Glutamatergic neuron (in vitro differentiated cells): ENCODE results near the gene ALB. TPM values are rescaled to one million over a fixed set of nuclear protein-coding genes. Genes with fewer than 3 reads are reported as not detected.

Experiments
- DNase-seq: peaks from one replicate; pipeline ENCODE4 v3.0.0; 2022
- H3K27ac Mint-ChIP-seq: one replicate; pipeline ENCODE4 v1.8.0; 2020; ENCODE audit warnings: mild to moderate bottlenecking, mixed read lengths, inconsistent platforms; ENCODE audit not compliant: unreplicated experiment
- H3K27me3 Mint-ChIP-seq: one replicate; pipeline ENCODE4 v1.8.0; 2020; ENCODE audit warnings: mild to moderate bottlenecking, moderate library complexity, mixed read lengths, inconsistent platforms; ENCODE audit not compliant: unreplicated experiment
- H3K36me3 Mint-ChIP-seq: one replicate; pipeline ENCODE4 v1.8.0; 2020; ENCODE audit warnings: mild to moderate bottlenecking, mixed read lengths, inconsistent platforms; ENCODE audit not compliant: unreplicated experiment
- H3K4me1 Mint-ChIP-seq: one replicate; pipeline ENCODE4 v1.8.0; 2020; ENCODE audit warnings: mild to moderate bottlenecking, low read depth, mixed read lengths, inconsistent platforms; ENCODE audit not compliant: unreplicated experiment
- H3K4me3 Mint-ChIP-seq: one replicate; pipeline ENCODE4 v1.8.0; 2020; ENCODE audit warnings: mild to moderate bottlenecking, mixed read lengths, inconsistent platforms; ENCODE audit not compliant: unreplicated experiment
- H3K9me3 Mint-ChIP-seq: one replicate; pipeline ENCODE4 v1.8.0; 2020; ENCODE audit warnings: mild to moderate bottlenecking, moderate library complexity, mixed read lengths, inconsistent platforms; ENCODE audit not compliant: unreplicated experiment
- total RNA-seq: library from RNA; stranded (reverse); fragmentation: NEBNext Ultra II Directional; extraction: Animal tissue kit (Norgen Biotek cat#: 25700); gene quantifications from one replicate; pipeline ENCODE4 v1.2.1, GENCODE V29; 2021; ENCODE audit not compliant: unreplicated experiment
- TF ChIP-seq, protein P1 (sequence below): fragments of 200-600 bp; sonication (generic); IDR thresholded peaks from one replicate; pipeline ENCODE4 v1.5.0; 2021; ENCODE audit not compliant: partially characterized antibody, unreplicated experiment

The ALB gene
- total RNA-seq, 1 donor from 2014 or later: not detected

DNA sequence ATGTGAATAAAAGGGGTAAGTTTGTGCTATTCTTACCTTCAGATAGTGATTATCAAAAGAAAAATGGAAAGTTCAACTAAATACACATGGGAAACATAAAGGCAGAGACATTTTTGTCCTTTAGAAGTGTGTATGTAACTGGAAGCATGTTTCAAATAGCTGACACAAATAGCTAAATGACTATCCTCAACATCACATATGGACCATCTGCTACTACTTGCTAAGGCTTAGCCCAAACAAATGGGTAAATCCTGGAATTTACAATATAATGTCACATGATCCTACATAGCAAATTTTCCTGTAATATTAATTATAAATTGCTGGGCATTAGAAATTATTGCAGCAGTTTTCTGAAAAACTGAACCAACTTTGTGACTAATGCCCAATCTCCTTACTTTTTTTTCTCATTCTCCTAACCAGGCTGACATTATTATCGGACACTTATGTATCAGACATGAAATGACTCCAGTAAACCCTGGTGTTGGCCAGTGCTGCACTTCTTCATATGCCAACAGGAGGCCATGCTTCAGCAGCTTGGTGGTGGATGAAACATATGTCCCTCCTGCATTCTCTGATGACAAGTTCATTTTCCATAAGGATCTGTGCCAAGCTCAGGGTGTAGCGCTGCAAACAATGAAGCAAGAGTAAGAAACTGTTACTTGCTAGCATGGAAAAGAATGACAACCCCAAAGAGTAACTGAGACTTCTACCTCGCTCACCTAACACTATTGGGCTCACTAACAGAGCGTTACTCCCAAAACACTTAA lies 48.1 kb downstream of the ALB start:
- H3K27me3 Mint-ChIP-seq: no peaks in the 10 kb centered on the region
- no peaks in the 10 kb centered on the region for H3K9me3 Mint-ChIP-seq
- no peak overlapping the region for H3K27ac Mint-ChIP-seq
- no peak overlapping the region for H3K4me3 Mint-ChIP-seq
- DNase-seq: no peak
- H3K36me3 Mint-ChIP-seq: no peaks in the 10 kb centered on the region
- TF ChIP-seq, protein P1, sequence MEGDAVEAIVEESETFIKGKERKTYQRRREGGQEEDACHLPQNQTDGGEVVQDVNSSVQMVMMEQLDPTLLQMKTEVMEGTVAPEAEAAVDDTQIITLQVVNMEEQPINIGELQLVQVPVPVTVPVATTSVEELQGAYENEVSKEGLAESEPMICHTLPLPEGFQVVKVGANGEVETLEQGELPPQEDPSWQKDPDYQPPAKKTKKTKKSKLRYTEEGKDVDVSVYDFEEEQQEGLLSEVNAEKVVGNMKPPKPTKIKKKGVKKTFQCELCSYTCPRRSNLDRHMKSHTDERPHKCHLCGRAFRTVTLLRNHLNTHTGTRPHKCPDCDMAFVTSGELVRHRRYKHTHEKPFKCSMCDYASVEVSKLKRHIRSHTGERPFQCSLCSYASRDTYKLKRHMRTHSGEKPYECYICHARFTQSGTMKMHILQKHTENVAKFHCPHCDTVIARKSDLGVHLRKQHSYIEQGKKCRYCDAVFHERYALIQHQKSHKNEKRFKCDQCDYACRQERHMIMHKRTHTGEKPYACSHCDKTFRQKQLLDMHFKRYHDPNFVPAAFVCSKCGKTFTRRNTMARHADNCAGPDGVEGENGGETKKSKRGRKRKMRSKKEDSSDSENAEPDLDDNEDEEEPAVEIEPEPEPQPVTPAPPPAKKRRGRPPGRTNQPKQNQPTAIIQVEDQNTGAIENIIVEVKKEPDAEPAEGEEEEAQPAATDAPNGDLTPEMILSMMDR: no peak
- H3K4me1 Mint-ChIP-seq: peaks cover 10% of the 10 kb centered on the region

DNA sequence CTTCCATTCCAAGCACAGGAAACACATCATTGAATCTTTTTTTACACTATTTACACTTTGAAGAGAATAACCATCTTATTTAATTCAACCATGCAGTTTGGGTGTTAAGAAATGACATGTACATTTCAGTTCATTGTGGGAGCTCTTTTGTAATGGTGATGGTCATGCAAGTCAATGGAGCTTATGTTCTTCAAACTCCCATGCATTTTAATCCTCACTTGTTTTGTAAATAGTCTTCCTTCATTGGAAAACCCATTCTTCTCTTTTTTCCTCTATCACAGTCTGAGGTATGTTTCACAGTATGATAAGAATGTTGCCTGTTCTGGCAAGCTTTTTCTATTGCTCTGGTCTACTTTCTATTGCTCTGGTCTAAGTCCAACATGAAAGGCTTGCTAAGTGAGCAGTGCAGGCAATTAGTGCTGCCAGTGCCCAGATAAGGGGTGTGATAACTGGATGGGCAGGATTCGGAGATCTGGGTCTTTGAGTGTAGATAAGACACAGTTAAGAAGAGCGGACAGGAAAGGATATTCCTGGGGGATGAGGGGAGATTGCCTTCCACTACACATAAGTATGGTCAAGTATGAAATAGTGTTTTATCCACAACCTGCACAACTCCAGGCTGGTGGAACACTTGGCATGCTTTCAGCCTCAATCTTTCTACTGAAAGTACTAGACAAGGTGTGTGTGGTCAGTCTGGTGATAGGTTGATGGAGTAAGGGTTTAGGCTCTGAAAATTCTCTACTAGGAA lies 49.0 kb downstream of the ALB start:
- Mint-ChIP-seq H3K27me3 (no peaks in the 10 kb centered on the region), H3K9me3 (no peaks in the 10 kb centered on the region), H3K4me1 (peaks cover 10% of the 10 kb centered on the region), H3K4me3 (no peak overlapping the region), H3K27ac (no peak overlapping the region), H3K36me3 (no peaks in the 10 kb centered on the region)
- no peak for DNase-seq
- TF ChIP-seq, protein P1: no peak

DNA sequence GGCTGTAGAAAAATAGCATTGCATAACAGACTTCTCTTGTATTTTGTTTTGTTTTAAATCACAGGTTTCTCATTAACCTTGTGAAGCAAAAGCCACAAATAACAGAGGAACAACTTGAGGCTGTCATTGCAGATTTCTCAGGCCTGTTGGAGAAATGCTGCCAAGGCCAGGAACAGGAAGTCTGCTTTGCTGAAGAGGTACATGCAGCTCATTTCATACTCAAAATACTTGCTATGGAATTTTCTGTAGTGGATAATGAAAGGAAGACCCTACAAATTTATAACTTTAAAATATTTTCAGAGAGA lies 49.6 kb downstream of the ALB start:
- DNase-seq: no peak
- TF ChIP-seq, protein P1: no peak
- no peaks in the 10 kb centered on the region for H3K36me3 Mint-ChIP-seq
- no peak overlapping the region for H3K4me3 Mint-ChIP-seq
- no peaks in the 10 kb centered on the region for H3K9me3 Mint-ChIP-seq
- H3K27ac Mint-ChIP-seq: no peak overlapping the region
- no peaks in the 10 kb centered on the region for H3K27me3 Mint-ChIP-seq
- peaks cover 10% of the 10 kb centered on the region for H3K4me1 Mint-ChIP-seq

DNA sequence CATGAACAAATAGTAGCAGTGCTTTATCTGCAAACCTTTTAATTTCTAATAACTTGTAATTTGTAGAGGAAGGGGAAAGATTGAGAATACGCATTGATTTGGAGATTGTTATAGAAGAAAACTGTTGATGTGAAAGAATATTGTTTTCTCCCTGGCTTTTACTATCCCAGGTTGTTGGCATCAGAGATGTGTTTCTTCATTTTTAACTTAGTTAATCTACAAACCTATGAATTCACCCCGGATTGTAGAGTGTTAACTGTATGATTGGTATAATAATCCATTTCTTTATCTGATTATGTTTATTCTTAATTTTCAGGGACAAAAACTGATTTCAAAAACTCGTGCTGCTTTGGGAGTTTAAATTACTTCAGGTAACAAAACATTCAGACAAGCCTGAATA lies 50.8 kb downstream of the ALB start:
- Mint-ChIP-seq H3K4me3 (no peak overlapping the region), H3K27me3 (no peaks in the 10 kb centered on the region), H3K9me3 (no peaks in the 10 kb centered on the region), H3K27ac (no peak overlapping the region), H3K4me1 (peaks cover 10% of the 10 kb centered on the region), H3K36me3 (no peaks in the 10 kb centered on the region)
- TF ChIP-seq, protein P1: no peak
- no peak for DNase-seq
